Retina (tissue), 1 donor: Measurements from ENCODE around the gene GSC2.
A peak's percentile ranks its signal among the peaks of the same experiment; 100 is the strongest.

Experiments
- DNase-seq: peaks from one replicate; pipeline ENCODE4 v3.0.0-alpha.2; 2016

Gene GSC2

DNA sequence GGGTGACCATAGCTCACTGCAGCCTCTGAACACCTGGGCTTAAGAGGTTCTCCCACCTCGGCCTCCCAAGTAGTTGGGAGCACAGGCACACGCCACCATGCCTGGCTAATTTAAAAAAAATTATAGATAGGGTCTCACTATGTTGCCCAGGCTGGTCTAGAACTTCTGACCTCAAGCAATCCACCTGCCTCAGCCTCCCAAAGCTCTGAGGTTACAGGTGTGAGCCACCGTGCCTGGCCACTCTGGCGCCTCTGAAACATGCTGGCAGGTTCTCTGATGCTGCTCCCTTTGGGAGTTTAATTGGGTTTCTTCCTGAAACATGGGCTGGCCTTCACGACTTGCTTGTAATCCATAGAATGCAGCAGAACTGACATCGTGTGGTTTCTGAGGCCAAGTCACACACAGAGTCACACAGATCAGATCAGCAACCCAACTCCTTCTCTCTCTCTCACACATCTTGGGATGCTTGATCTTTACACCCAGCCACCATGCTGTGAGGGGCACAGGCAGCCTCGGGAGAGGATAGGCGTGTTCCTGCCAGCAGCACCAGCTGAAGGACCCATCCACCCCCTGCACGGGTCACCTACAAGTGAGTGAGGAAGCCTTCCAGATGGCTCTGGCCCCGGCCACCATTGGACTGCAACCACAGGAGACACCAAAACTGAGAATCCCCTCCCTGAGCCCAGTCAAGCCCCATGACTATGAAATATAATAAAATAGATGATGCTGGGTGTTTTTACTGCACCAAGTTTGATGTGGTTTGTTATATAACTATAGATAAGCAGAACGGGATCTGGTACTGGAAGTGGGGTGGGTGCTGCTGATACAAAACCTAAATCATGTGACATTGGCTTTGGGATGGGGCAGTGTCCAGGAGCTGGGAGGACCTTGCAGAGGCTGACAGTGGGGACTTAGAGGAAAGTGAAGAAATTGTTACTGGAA, 3.1 kb upstream of the GSC2 start:
- DNase-seq: no peak

DNA sequence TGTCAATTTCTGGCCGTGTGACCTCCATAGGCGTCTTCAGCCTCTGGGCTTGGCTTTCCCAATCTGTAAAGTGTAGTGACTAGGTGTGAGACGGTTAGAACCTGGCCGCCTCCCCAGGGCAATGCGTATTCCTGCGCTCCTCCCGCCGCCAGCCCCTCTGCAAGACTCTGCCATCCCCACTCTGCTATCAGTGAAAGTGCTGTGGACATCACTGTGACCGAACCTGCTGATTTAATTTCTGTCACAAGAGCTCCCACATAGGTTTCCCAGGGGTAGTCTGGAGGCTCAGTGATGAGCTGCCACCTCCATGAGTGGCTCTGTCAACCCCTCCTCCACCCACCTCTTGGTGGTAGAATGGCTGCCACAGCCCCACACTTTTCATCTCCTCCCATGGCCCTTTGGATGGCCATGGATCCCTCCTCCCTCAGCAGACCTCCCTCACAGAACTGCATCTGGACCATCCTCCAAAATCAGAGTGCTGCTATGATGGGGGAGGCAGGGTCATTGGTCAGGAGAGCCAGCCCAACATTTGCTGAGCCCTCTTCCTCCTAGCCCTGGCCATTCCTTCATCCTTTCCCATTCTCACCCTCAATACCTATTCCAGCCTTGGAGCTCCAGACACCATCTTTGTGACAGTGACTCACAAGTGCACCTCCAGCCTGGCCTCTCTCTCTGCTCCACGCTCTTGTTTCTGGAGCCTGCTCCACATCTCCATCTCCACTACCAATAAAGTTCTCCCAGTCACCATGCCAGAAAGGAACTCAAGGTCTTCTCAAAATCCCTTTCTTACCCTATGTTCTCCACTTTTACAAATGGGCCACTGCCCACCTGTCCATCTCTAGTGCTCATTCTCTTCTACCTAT, 1.5 kb upstream of the GSC2 start:
- DNase-seq: no peak

DNA sequence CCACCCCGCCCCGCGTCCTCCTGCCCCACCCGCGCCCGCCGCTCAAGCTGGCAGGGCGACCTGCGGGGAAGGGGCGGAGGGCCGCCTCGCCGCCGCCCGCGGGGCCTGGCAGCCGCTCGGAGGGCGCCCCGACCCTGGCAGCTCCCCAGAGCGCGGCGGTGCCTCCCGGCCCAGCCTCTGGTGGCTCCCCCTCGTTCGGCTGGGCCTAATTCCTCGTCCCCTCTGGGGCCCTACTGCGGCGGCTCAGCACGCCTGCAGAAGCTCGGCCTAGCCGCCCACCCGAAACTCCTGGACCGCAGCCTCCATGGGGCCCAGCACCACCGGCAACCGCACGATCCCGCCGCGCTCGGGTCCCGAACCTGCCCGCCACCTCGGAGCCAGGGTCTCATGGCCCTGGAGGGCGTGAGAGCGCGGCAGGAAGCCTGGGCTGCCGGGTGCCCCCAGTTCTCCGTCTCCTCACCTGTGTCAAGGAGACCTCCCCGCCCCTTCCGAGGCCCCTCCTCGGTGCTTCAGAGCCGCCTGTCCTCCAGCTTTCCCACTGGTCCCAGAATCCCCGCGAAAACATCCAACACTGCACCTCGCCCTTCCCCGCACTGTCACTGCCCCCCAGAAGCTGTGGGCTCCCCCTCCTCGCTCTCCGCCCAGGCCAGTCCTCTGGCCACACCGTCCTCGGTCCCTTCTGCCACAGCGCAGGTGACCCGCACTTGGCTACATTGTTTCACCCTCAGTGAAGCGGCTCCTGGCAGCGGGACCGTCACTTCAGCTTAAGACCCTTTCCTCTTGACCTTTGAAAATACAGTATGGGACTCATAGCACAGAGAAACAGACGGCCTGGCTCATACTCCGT, 613 bp upstream of the GSC2 start:
- DNase-seq: no peak

DNA sequence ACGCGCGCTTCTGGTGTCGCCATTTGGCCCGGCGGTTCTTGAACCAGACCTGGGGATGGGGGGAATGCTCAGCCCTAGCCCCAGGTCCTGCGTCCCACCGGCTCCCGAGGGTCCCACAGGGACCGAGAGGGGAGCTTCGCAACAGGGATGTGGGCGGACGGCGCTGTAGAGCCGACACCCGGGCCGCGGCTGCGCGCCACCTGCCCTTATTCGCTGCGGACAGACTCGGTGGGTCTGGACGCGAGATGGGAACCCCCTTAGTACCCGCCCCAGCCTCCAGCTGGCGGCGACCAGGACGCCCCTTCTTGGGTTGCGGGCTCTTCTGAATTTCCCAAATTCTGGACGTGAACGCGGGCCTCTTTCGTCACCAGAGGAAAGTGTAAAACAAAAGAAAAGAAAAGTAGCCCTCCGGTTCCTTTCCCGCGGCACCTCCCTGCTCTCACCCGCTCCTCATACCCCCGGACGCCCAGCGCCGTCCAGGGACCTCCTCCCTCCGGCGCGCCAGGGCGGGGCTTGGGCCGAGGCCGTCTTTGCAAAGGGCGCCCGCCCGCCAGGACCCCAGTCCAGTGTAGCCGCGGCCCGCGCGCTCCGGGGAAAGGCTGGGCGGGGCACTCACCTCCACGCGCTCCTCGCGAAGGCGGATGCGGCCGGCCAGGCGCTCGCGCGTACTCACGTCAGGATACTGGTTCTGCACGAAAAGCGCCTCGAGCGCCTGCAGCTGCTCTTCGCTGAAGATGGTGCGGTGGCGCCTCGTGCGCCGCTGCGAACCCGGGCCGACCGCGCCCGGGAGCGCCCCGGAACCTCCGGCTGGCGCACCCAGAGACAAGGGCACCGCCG, 827 bp downstream of the GSC2 start:
- peak; percentile 54 for DNase-seq

DNA sequence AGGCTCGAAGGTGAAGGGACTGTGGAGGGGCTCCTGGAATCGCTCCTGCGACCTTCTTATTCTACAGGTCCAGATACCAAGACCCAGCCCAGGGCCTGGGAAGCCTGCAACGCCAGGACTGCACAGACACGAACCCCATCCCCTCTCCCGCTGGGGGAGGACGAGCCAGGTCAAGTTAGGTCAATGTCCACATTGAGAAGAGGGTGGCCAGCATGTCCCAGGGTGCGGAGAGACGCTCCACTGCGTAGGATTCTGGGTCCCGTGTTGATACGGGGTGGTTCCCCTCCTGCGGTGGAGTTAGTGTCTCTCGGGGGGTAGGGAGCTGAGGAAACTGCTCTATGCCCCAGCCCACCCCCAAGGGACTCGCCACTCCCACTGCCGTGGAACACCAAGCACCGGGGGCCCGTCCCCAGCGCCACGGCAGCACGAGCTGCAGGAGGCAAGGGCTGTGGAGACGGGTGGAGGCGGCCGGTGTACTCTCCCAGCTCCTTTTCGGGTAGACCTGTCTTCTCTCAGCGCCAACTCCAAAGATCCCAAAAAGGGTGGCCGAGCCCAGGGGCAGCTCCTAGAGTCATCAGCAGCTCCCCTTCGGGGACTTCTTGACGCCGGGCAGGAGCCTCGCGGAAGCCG, 1.6 kb downstream of the GSC2 start:
- no peak for DNase-seq

DNA sequence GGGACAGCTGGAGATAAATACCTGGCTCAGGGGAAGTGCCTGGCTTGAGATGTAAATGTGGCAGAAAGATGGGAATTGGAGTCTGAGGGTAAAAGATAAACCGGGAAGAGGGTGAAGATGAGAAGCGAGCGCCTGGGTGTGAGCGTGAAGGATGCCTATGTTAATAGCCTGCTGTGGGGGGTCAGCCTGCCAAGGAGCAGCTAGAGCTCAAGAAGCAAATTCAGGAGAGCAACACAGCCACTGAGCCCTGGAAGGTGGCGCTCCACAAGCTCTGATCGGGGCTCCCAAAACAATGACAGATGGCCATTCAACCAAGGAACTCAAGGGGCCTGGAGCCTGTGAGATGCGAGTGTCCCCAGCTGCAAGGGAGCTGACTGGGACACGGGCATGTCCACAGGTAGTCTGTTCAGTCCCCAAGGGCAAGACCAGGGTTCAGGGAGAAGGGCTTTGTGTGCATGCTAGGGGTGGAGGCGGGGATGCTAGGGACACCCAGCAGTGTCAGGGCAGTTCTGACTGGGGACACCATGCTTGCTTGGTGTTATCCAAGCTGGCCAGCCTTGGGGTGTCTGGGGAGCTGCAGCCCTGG, 2.8 kb downstream of the GSC2 start:
- no peak for DNase-seq

DNA sequence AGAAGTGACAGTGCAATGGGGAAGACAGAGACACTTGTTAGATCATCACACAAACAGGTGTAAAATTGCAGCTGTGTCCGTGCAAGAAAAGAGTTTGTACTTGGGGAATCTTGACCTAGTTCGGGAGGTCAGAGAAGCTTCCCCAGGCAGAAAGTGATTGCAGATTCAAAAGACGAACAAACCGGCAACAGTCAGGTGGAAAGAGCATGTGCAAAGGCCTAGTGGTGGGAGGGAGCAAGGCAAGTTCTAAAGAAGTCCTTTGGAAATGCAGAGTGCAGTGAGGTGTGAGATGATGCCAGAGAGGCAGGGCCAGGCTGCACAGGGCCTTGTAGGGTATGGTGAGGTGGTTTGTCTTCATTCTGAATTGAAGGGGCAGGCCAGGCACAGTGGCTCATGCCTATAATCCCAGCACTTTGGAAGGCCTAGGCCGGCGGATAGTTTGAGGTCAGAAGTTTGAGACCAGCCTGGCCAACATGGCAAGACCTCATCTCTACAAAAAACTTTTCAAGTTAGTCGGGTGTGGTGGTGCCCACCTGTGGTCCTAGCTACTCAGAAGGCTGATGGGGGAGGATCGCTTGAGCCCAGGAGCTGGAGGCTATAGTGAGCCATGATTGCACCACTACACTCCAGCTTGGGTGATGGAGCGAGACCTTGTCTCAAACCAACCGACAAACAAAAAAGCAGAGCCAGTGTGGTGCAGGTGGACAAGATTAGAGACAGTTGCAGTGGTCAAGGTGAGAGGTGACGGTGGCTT, 3.7 kb downstream of the GSC2 start:
- DNase-seq: no peak

DNA sequence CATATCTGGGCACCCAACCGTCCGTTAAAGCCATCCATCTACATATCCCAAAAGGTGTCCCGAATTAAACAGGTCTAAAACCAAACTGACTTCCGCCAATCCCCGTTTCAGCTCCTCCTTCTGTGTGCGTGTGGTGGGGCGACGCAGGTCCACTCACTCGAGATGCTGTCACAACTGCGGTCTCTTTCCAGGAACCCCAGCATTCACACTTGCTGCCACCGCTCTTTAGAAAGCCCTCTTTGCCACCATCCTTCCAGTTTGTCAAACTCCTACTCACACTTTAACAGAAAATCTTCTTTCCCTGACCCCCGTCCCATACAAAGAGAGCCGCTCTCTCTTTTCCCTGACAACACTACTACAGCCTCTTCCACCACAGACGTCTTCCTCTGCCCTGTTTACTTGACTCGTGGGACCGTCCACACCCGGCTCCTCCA, 6.1 kb downstream of the GSC2 start:
- peak; percentile 23 for DNase-seq

DNA sequence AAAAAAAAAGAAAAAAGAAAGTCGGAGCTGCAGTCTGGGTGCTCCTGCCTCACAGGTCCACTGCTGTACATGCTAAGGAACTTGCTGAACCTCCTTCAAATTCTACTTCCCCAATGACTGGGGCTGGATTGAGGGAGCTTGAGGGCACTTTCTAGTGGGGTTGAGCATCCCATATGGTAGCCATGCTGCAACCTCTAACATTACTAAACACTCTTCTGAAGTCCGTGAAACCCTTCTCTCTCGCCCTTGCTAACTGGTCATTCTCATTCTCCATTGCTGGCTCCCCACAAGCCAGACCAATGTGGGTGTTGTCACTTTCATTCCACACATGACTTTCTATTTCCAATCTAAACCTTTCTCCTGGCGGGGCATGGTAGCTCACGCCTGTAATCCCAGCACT, 6.9 kb downstream of the GSC2 start:
- DNase-seq: no peak

DNA sequence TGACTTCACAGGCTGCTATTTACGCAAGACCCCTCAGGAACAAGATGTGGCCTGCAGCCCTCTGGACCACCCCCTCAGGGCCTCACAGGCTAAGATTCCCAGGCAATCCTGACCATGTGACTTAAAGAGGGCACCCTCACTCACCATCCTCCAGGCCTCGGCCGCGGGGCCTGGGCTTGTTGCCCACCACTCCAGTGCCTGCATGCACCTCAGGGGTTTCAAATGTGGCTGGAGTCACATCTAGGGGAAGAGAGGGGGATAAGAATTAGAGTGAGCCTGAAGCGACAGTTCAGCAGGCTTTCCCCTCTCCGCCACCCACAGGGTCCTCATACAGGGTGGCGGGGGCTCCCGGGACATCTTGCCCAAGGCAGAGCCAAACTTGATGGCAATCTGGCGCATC, 7.7 kb downstream of the GSC2 start:
- DNase-seq: no peak

DNA sequence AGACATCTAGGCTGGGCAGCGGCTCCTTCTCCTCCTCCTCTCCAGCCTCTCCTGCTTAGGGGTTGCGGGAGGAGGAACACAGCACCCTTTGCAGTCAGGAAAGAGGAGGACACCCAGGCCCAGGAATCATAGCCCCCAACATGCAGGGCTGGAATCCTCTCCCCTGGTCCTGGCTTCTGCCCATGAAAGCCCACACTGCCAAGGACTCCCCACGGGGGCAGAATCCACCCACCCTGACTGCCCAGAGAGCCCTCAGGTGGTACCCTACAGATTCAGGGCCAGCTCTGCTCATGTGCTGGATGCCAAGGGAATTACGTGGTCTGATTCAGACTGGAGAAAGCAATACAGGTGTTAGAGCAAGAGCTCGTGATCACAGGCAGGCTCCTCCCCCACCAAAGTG, 10.1 kb downstream of the GSC2 start:
- DNase-seq: no peak

DNA sequence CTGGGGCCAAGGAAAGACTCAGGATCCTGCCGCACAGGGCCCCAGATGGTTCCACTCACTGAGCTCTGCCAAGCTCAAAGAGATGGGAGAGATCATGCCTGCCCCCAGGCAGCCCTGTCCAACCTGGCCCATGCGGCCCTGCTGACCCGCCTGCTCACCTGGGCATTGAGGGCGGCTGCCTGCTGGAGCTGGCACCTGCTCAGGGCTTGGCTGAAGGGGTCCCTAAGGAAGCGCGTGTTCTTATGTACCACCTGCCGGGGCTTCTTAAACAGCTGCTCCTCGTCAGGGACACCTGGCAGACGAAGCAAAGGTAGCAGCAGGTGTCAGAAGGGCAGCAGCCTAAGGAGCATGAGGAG, 11.1 kb downstream of the GSC2 start:
- DNase-seq: no peak

DNA sequence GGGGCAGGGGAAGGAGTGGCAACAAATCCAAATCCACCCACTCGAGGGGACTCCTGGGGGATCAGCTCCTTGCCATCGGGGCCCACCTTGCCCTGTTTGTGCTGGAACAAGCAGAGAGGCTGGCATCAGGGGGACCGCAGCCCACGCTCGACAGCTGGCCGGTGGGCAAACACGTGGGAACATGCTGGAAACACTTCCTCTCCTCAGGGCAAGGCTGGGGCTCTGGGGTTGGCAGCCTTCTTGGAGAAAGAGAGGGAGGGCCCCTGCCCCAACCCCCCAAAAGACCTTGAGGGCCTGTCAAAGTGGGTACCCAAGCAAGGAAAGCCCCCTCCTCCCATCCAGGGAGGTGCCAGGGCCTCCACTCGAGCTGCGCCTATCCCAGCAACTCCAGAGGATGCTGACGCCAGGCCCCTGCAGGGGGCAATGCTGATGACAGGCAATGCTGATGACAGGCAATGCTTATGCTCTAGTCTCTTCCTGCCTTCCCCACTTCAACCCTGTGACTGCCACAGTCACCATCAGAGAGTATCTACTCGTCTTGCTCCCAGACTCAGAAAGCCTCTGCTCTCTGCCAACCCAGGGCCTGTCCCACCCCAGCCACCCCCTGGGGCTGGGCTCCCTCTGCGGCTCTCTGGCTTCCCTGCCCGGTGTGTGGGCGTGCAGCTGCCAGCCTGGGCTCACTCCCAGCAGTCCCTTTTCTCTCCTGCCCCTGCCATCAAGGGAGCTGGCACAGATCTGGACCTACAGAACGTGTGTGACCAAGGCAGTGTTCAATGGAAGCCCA, 11.7 kb downstream of the GSC2 start:
- DNase-seq: no peak

DNA sequence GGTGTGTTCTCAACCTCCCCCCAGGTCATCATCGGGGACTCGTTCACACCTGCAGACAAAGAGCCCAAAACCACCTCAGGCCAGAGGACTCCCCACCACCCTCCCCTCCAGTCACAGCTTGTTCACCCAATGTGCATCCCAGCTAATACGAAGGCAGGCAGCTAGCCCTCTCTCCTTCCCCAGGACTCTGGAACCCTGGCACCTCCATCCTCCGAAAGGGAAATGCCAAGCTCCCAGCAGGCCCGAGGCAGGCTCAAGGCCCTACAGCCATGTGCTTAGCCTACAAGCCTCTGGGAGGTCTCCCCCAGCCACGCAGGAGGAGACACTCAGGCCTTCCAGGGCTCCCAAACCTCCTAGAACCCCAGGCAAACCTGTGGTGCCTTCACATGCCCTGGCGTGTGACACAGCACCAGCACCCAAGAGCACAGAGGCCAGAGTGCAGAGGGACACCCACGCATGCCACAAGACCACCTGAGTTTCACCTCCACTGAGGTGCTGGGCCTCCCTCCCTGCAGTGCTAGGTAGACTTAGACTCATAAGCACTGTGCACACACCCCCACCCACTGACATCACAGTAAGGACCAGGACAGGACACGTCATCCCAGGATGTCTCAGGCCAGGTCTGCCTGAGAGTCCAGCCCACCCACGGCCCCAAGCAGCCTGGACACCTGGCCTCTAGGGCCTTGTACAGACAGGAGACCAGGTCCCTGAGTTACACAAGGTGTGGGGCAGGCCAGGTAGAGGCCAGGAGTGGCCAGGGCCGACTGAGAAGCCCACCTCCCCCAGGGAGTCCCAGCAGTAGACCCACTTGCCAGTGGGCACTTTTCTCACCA, 12.5 kb downstream of the GSC2 start:
- no peak for DNase-seq

DNA sequence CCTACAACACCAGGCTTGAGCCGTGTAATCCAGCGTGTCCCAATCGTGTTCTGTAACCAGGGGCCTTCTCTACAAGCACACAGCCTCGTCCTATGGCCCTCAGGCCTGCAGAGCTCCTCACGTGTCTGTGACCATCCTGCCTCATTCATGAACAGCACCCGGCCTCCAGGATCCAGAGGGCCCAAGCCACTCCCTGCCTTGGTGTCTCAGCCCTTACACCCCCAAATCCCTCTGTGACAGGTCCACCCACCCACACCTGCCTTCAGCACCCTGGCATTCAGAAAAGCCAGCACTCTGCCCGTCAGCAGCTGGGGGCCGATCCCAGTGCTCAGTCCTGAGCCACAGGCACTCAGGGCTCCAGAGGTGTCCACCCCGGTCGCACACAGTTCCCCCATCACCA, 13.2 kb downstream of the GSC2 start:
- no peak for DNase-seq

DNA sequence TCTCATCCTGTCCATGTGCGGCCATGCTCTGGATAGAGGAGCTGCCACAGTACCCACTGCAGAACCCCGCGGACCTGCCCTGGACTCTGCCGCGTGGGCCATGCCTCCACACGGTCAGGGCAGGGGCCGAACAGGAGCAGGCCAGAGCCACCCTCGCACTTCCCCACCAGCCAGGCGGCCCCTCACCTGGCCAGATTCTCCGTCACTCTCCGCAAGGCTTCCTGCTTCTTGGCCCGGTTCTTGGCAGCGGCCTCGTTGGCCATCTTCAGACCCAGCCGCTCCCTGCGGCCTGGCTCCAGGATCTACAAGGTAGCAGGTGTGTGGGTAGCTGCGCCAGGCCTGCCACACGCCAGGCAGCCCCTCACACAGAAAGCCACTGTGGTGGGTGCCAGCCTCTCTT, 15.2 kb downstream of the GSC2 start:
- DNase-seq: no peak

DNA sequence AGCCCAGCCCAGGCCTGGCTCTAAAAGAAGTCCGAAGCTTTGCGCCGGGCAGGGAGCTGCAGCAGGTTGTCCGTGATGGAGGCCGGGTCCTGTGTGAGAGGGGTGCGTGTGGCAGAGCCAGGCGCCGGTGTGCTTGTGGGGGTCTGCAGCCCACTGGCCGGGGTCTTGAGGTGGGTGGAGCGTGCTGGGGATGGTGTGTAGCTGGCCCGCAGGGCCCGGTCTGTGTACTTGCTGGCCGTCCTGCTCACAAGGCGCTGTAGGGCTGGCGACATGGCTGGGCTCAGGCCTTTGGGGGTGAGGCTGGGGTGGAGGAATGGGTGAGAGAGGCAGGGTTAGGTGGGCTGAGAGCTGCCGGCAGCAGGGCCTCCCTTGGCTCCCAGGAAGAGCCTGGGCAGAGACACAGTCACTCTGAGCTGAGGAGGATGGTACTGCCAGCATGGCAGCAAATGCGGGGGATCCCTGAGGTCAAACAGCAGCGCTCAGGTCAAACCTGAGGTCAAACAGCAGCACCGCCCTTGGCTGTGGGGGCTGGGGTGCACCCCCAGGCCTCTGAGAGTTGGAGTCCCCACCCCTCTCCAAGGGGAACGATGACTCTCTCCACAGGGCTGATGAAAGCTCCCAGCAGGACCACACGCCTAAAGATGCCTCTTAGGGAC, 15.8 kb downstream of the GSC2 start:
- no peak for DNase-seq

DNA sequence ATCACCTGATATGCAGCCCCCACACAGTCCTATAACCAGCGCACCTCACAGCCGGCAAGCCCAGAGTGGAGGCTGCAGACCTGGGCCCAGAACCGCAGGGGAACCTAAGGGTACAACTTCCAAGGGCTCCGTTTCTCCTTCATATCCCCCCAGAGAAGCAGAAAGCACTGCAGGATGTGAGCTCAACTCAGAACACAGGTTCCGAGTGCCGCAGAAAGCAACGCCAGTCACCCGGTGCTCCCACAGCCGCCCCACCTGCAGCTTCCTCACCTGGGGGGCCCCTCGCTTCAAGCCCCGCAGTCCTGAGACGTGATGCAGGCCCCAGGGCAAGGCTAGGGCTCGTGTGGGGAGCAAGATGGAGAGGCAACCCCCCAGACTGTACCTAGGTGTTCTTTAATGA, 16.5 kb downstream of the GSC2 start:
- no peak for DNase-seq
